ENCODE results near the gene NUP85. TPM values are rescaled to one million over a fixed set of nuclear protein-coding genes. Genes with fewer than 3 reads are reported as not detected.

Gene NUP85
- total and polyA plus RNA-seq, 2 donors (not counting 3 experiments of a cell fraction or from before 2014, with no cell fraction given): 105 to 120 TPM

DNA sequence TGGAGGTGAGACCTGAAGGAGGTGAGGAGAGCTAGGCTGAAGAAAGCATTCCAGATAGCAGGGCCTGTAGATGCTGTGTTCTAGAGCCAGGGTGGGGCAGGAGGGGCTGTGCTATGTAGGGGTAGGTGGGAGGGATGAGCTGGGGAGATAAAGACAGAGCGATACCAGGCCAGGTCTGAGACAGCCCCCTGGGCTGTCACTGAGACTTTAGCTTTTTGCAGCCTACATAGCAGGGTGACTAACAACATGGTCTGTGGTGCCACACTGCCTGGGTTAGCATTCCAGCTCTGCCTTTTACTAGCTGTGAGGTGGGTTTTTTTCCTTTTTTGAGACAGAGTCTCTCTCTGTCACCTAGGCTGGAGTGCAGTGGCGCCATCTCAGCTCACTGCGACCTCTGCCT is 14.3 kb downstream of the NUP85 start:
- Histone ChIP-seq H3K4me2 (ENCODE audit: insufficient read depth, low read length) (no peak overlapping the region), H3K27me3 (ENCODE audit: control insufficient read depth in 2 of 2, insufficient read depth in 2 of 2, low read length in 2 of 2) (no peaks in the 10 kb centered on the region), H4K20me1 (replicated peaks; ENCODE audit: control insufficient read depth, extremely low read depth, insufficient read depth, low read length) (no peaks in the 10 kb centered on the region), H3K27ac (ENCODE audit: insufficient read depth, low read depth, low read length) (no peak overlapping the region), H3K4me1 (ENCODE audit: control insufficient read depth, extremely low read depth, insufficient read depth, low read length) (no peaks in the 10 kb centered on the region), H3K9ac (replicated peaks; ENCODE audit: extremely low read depth, insufficient read depth, low read length) (no peak overlapping the region), H3K9me1 (replicated peaks; ENCODE audit: control insufficient read depth, extremely low read depth, insufficient read depth, low read length) (no peaks in the 10 kb centered on the region), H3K36me3 (ENCODE audit: control insufficient read depth in 2 of 2, extremely low read depth in 1 of 2, insufficient read depth in 2 of 2, low read length in 2 of 2) (peaks cover 12 to 33% of the 10 kb centered on the region in 2 experiments), H3K79me2 (ENCODE audit: control insufficient read depth, insufficient read depth, low read length) (no peaks in the 10 kb centered on the region), H3K9me3 (replicated peaks; ENCODE audit: control insufficient read depth, insufficient read depth, low read length) (no peaks in the 10 kb centered on the region), H3K4me3 (replicated peaks in 1 of 3; ENCODE audit: insufficient read depth in 1 of 3, low read depth in 1 of 3, low read length in 3 of 3) (no peak overlapping the region), H2AFZ (ENCODE audit: low read depth, low read length) (no peak overlapping the region)
- no peak for DNase-seq (ENCODE audit: low read depth, low spot score)
- CTCF ChIA-PET: interaction anchor here (1.4 kb wide), 1 partner anchor 19 kb away, joined by 3 read pairs; no protein-coding TSS in a partner anchor
- no TSS peak for BruUV-seq (replicated peaks)
- TF ChIP-seq POLR2AphosphoS5 (IDR thresholded peaks at IDR 0.05; ENCODE audit: insufficient read depth, low read depth, low read length) (no peak), JUN (IDR thresholded peaks at IDR 0.05; ENCODE audit: borderline replicate concordance, insufficient read depth, insufficient read length, low read depth) (no peak), FOS (IDR thresholded peaks at IDR 0.05; ENCODE audit: borderline replicate concordance, insufficient read depth, low read length) (no peak), EZH2 (IDR thresholded peaks at IDR 0.05; ENCODE audit: borderline replicate concordance, low read depth, low read length, severe bottlenecking) (no peak), CTCF (IDR thresholded peaks at IDR 0.05; ENCODE audit: extremely low read depth in 1 of 2, insufficient read depth in 1 of 2, low read depth in 1 of 2, low read length in 2 of 2) (no peak), MYC (IDR thresholded peaks at IDR 0.05; ENCODE audit: low read depth, low read length) (no peak), GATA2 (IDR thresholded peaks at IDR 0.05; ENCODE audit: insufficient read depth, insufficient read length, low read depth, low read length) (no peak), POLR2A (IDR thresholded peaks at IDR 0.05; ENCODE audit: low read depth, low read length) (no peak)
- TF ChIP-seq, protein P1, sequence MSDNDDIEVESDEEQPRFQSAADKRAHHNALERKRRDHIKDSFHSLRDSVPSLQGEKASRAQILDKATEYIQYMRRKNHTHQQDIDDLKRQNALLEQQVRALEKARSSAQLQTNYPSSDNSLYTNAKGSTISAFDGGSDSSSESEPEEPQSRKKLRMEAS (IDR thresholded peaks at IDR 0.05; ENCODE audit: insufficient read depth, insufficient read length): no peak
- intact Hi-C loops (cut with micrococcal nuclease): no loop called here
- no peak for FAIRE-seq
- POLR2A ChIA-PET: no interaction called here
- dilution Hi-C loops (cut with MboI; ENCODE audit: extremely low pct_ligation_motif_present, low sequenced_read_pairs): no loop called here
